GM21447 (cell line): ENCODE results near the gene KDF1.

Source experiments
- ATAC-seq: cut with Tn5 transposase; IDR thresholded peaks from one replicate; pipeline ENCODE4 v1.9.1; 2021; ENCODE audit not compliant: unreplicated experiment

Gene KDF1

GRCh38 chr1:26959722-26960624 is at the start of gene KDF1:
TSS of gene KDF1 (minus strand) at chr1:26960468. CDS start at chr1:26952380, 8,088 bp downstream.
- ATAC-seq: no peak

GRCh38 chr1:27009601-27010197 is 49.4 kb upstream of the KDF1 start:
- ATAC-seq: no peak

DNA sequence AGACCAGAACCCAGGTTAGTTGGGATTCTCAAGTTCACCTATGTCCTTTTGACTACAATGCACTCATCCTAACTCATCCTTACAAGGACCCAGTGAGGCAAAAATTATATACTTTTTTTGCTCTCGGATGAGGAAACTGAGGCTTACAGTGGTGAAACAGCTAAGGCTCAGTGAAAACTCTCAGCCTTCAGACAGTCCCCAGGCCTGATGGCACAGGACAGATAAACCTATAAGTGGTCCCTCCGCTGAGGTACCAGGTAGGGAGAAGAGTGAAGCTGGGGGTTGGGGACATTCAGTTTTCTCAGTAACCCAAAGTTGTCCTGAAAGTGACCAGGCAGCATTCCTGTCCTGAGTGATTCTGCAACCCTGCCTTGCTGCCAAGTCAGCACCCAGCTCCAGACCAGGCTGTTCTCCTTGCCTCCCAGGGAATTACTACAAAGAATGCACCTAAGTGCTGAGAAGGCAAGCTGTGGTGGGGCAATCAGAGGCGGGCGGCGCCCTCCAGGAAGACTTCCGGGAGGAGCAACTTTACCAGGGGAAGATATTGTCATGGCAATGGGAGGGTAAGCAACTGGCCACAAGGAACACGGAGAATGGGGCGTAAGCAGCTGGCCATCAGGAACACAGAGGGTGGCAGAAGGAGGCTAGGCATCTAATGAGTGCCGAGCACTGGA is 47.8 kb upstream of the KDF1 start:
- no peak for ATAC-seq

DNA sequence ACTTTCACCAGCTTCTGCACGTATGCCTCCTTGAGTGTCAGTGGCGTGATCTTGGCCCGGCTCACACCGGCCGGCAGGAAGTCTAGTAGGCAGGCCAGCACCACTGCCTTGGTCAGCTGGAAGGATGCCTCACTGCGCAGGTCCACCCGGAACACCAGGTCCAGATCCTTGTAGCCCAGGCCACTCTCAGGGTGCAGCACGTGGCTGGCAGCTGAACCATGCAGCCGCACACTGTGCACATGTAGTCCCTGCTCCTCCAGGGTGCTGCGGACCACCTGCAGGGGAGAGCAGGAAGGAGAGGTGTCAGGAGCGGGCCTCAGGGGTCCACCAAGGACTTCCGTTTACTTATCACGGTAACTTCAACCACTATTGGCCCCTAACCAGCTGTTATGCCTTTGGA is 46.4 kb upstream of the KDF1 start:
- ATAC-seq: no peak

DNA sequence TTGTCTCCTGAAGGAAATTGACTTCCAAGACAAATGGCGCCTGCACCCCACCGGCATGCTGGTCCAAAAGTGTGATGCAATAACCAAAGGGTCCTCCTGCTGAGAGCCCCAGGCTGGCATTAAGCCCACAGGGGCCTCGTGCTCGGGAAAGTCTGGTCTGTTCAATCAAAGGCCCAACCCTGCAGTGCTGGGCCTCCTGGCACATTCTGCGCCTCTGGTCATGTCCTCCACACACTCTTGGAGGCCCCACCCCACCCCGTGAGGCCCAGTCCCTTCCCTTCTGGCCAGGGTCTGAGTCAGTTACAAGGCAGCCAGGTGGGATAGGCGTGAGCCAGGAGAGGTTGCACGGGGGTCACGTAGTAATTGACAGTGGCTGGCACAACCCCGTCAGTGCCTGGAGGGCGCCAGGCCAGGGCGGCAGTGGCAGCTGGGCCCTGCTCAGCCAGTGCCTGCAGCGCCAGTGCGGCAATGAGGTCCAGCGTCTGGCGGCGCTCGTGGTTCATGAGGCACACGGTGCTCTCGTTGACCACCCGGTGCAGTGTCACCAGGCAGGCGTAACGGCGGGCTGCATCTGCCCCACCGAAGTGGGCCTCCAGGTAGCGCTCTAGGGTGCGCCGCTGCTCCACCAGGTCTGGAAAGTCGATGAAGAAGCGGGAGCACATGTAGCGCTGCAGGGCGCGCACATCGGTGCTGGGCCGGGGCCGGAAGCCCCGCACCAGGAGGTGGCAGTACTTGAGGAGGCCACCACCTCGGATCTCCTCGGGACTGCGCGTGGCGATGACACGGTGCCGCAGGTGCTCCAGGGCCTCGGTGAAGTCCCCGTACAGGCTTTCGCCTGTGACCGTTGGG is 45.6 kb upstream of the KDF1 start:
- no peak for ATAC-seq

DNA sequence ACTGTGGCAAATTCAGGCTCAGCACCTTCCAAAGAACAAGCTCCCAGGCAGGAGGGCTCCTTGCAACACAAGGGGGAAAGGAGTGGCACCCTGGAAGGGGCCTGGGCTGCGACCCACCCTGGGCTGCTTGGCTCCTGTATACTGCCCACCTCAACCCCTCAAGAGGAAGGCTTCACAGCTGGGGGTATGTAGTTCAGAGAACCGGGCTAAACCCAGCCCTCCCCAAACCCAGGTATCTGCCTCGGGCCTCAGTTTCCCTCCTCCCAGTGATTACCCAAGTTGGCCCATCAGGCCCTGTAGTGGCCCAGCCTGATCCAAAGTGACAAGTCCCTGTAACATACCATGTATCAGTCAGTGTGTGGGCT is 44.9 kb upstream of the KDF1 start:
- ATAC-seq: no peak

GRCh38 chr1:27004471-27005165 is 44.4 kb upstream of the KDF1 start:
- no peak for ATAC-seq

- no peak for ATAC-seq
These were observed 43.6 kb upstream of the KDF1 start for GRCh38 chr1:27003745-27004470.

- ATAC-seq: no peak
These were observed 41.5 kb upstream of the KDF1 start for GRCh38 chr1:27001570-27002360.

DNA sequence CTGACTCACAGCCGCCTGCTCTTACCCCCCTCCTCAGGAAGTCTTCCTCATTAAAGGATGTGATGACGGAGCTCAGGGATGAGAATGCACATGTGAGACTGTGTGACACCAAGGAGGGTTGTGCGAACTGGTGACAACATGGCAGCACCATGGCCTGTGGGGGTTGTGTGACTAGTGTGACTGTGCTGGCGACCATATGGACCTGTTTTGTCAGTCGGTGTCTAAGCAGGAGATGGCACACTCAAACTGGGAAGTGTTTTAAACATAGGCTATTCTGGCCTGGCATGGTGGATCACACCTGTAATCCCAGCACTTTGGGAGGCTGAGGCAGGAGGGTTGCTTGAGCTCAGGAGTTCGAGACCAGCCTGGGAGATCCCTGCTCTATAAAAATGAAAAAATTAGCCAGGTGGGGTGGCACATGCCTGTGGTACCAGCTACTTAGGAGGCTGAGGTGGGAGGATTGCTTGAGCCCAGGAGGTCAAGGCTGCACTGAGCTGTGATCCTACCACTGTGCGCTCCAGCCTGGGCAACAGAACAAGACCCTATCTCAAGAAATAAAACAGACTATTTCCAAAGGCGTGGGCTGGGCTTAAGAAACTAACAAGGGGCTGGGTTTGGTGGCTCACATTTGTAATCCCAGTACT is 40.7 kb upstream of the KDF1 start:
- no peak for ATAC-seq

DNA sequence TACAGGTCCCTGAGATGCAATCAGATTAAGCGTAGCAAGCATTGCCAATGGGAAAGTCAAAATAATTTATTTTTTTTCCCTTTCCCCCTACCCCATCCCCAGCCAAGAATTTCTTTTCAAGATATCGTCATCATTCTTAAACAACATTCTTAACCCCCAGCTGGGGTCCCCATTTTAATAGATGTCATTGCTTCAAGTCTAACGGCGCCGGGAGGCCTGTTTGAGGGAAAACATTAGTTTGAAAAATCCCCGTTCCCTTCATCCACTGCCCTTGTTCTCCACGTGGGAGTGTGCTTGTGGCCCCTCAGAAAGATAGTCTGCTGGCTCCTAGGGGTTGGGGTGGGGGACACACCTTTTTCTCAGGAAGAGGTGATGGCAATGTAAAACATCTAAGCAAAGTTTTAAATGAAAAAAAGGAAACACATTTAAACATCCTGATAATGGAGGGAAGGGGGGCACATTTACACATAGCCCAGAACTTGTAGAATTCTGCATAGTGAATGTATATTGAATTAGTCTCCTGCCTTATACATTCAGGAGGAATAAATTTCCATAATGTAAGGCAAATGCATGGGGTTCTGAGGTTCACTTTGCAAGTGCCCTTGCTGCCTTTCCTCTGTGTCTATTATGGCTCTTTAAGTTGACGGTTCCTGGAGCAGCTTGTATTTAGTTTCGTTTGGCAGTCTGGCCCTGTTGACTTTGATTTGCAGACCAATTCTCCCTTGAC is 40.0 kb upstream of the KDF1 start:
- ATAC-seq: no peak

- no peak for ATAC-seq
These were observed 39.2 kb upstream of the KDF1 start for GRCh38 chr1:26999440-26999987.

DNA sequence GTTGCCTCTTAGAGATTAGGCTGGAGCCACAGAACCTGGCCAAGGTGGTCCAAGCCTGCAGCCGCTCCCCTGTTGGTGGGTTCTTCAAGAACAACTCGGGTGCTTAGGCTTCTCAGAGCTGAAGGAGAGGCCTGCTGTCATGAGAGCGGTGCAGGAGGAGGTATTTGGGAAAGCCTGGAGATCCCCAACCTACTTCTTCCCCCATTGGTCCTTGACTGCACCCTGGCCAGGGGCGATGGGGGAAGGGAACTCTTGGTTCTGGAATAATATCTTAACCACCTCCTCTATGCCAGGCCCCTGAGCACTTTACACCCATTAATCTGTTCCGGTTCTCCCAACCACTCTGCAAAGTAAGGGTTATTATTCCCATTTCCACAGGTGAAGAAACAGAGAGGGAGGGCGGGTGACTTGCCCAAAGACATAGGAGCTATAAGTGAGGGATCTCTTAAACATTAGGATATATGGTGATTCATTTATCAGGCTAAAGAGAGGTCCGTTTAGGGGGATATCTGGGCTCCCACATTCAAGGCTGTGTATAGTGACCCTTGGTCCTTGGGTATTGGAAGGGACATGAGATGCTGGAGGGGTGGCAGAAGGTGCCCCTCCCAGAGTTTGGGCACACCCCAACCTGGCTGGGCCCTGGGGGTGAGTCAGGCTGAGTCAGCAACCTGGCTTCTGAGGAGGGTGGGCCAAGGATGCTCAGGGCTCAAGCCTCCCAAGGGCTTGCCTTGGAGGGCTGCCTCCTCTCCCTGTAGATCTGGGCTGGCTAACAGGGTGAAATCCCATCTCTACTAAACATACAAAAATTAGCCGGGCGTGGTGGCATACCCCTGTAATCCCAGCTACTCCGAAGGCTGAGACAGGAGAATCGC is 38.4 kb upstream of the KDF1 start:
- no peak for ATAC-seq

- ATAC-seq: no peak
These were observed 36.4 kb upstream of the KDF1 start for GRCh38 chr1:26996665-26997064.

DNA sequence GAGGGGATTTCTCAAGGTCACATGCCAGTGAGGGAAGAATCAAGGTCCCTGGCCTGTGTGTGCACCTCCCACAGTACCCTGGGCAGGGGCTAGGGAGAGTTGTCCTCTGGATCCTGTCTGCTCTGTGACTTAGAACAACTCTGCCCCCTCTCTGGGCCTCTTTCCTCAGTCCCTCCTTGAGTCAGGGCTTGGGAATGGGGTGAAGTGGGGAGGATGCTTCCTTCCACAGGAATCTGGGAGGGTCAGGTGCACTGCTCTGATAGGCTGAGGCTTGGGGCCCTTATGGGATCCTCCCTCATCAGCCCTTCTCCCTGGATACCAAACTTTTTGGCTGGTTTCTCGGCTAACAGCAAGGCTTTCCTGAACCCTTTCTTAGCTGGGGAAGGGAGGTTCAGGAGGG is 35.8 kb upstream of the KDF1 start:
- ATAC-seq: no peak

DNA sequence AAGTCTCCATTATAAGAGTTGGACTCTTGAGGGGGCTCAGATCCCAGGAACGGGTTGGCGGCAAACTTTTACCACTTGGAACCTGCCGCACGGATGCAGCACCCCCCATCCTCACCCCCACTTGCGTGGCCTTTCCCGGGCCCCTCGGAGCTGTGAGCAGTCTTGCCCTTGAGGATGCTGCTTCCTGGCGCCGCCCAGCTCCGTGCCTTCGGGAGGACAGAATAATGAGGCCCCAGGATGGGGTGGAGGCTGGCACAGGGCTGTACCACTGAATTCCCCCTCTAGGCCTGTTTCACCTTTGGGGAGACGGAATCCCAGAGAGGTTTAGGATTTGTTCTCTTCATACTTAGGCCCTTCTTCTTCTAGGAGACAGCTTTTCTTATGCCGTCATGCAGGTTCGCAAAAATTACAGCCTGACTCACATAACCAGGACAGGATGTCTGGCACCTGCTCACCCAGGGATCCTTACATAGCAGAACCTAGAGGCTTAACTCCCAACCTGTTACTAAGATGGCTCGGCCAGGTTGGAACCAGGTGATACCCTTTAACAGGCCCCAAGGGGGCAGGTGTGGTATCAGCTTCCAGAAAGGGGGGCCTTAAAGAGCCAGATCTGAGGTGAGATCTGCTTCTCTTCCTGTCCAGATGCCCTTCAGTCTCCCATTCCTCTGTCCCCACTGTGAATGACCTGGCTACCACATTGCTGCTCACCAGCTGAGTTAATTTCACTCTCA is 34.7 kb upstream of the KDF1 start:
- ATAC-seq: no peak
